H1 (cell line): Measurements from ENCODE around the gene CHRNA5. TPM values are rescaled to one million over a fixed set of nuclear protein-coding genes. Genes with fewer than 3 reads are reported as not detected.

Experiments
- BACH1 ChIP-seq: IDR thresholded peaks from 2 replicates; pipeline ENCODE4 v1.6.1; 2012; ENCODE audit warnings: low read length, improper control_type of control experiment
- CBX8 ChIP-seq: fragments of 300-800, 300-1000 bp; sonication (generic); IDR thresholded peaks from 2 replicates; pipeline ENCODE4 v1.7.1; 2016; ENCODE audit warnings: low read depth, low read length, borderline replicate concordance
- CEBPB ChIP-seq: IDR thresholded peaks from 2 replicates; pipeline ENCODE4 v1.6.1; 2012; ENCODE audit warnings: low read depth, low read length
- CHD7 ChIP-seq: fragments of 300-600 bp; sonication (generic); IDR thresholded peaks from 2 replicates; pipeline ENCODE4 v1.7.1; 2012; ENCODE audit warnings: low read length, moderate library complexity, mild to moderate bottlenecking, inconsistent platforms; ENCODE audit not compliant: insufficient replicate concordance
- EGR1 ChIP-seq: IDR thresholded peaks from 2 replicates; pipeline ENCODE4 v1.6.1; 2011; ENCODE audit warnings: low read depth, low read length, borderline replicate concordance
- SUZ12 ChIP-seq: fragments of 200-600 bp; sonication (generic); IDR thresholded peaks from 2 replicates; pipeline ENCODE4 v1.6.1; 2012; ENCODE audit warnings: mild to moderate bottlenecking, inconsistent platforms, low read length, moderate library complexity, mixed read lengths
- YY1 ChIP-seq: IDR thresholded peaks from 2 replicates; pipeline ENCODE4 v1.6.1; 2011; ENCODE audit warnings: low read depth, mild to moderate bottlenecking, low read length
- polyA plus RNA-seq, 7 experiments: library from polyadenylated mRNA; depleted of rRNA in 3 of 7; stranded (reverse) in 5 of 7; unstranded in 2 of 7; fragments of >200 nt in 5 of 7; fragments of 200-250 nt in 2 of 7; gene quantifications; 1 replicate in 5 of 7; 2 replicates in 1 of 7; 4 replicates in 1 of 7; pipeline versions ENCODE4 v1.2.1 to v1.2.3, GENCODE V29; 2011 to 2013; ENCODE audit warnings: missing spikeins in 2 of 7, mixed read lengths in 2 of 7
- total RNA-seq: library from RNA; stranded (reverse); fragmentation: NEBNext Ultra II Directional; extraction: Animal tissue kit (Norgen Biotek cat#: 25700); gene quantifications from 2 replicates; pipeline ENCODE4 v1.2.1, GENCODE V29; 2021

Gene CHRNA5
- total and polyA plus RNA-seq, 2 of the 8 experiments (the other 6 are each of a cell fraction or from before 2014, with no cell fraction given) = 13.5 to 31.4 TPM

GRCh38 chr15:78537266-78537905 lies 27.9 kb upstream of the CHRNA5 start (continued):
- no peak for TF ChIP-seq CHD7
- no peak for TF ChIP-seq CBX8
- TF ChIP-seq SUZ12 = no peak
- TF ChIP-seq EGR1 = no peak
- TF ChIP-seq BACH1 = no peak
- TF ChIP-seq YY1 = no peak
- no peak for TF ChIP-seq CEBPB
